Gastroesophageal sphincter (tissue), 4 donors: ENCODE measurements around the gene OBP2B. TPM values are rescaled to one million over a fixed set of nuclear protein-coding genes. Genes with fewer than 3 reads are reported as not detected.

Source experiments
- ATAC-seq: fragments of 150-250 bp; one replicate; pipeline ENCODE4 v1.9.1; 2016; ENCODE audit warnings: mild to moderate bottlenecking, moderate library complexity
- H3K27ac ChIP-seq, 4 donors: fragments of 200-600 bp; sonication (generic) in 3 of 4; 1 replicate in 3 of 4; 2 replicates in 1 of 4; pipeline ENCODE4 v1.5.1; 2016 to 2019
- H3K27me3 ChIP-seq: fragments of 200-600 bp; sonication (generic); one replicate; pipeline ENCODE4 v1.5.1; 2019
- H3K36me3 ChIP-seq, 2 donors: fragments of 200-600 bp; sonication (generic); one replicate each; pipeline ENCODE4 v1.5.1; 2019; ENCODE audit warnings: control low read depth in 1 of 2
- H3K4me1 ChIP-seq, 3 donors: fragments of 200-600 bp; sonication (generic); 1 replicate in 2 of 3; 2 replicates in 1 of 3; pipeline ENCODE4 v1.5.1; 2016 to 2019; ENCODE audit warnings: control low read depth in 2 of 3
- H3K4me3 ChIP-seq, 2 donors: fragments of 200-600 bp; sonication (generic); one replicate each; pipeline ENCODE4 v1.5.1; 2019; ENCODE audit warnings: mild to moderate bottlenecking in 1 of 2, moderate library complexity in 1 of 2
- H3K9me3 ChIP-seq, 3 donors: fragments of 200-600 bp; sonication (generic); one replicate each; pipeline ENCODE4 v1.5.1; 2017 to 2019; ENCODE audit warnings: control low read depth in 2 of 3
- CTCF ChIP-seq, 4 experiments: fragments of 200-600 bp in 2 of 4; fragments of 450-650 bp in 2 of 4; sonication (generic) in 1 of 4; IDR thresholded peaks; one replicate each; pipeline ENCODE4 v1.5.1; 2017 to 2019; ENCODE audit warnings: antibody characterized with exemption in 4 of 4, mild to moderate bottlenecking in 2 of 4, moderate library complexity in 2 of 4
- EP300 ChIP-seq: sonication (generic); formaldehyde crosslinking; IDR thresholded peaks from one replicate; pipeline ENCODE4 v1.6.1; 2017; ENCODE audit warnings: antibody characterized with exemption, mild to moderate bottlenecking
- POLR2A ChIP-seq, 2 donors: fragments of 450-650 bp; IDR thresholded peaks; one replicate each; pipeline ENCODE4 v1.6.1; 2017; ENCODE audit warnings: antibody characterized with exemption in 2 of 2, mild to moderate bottlenecking in 2 of 2, moderate library complexity in 1 of 2
- POLR2AphosphoS5 ChIP-seq: sonication (generic); formaldehyde crosslinking; IDR thresholded peaks from one replicate; pipeline ENCODE4 v1.6.1; 2017; ENCODE audit warnings: antibody characterized with exemption
- WGBS, 2 donors: methylation state at CpG; one replicate each; pipeline ENCODE4 v1.1.5; 2018; ENCODE audit warnings: low coverage in 1 of 2; 5-methylcytosine and 5-hydroxymethylcytosine counted together
- total RNA-seq, 4 donors: library from RNA; depleted of rRNA; stranded (reverse); fragments of >200 nt; gene quantifications; one replicate each; pipeline ENCODE4 v1.1.0, GENCODE V29; 2016

Gene OBP2B
- total RNA-seq, 4 donors from 2014 or later: not detected

- ATAC-seq: no peak
- H3K27ac ChIP-seq: peak overlapping the region in 1 of 4 donors; percentile 60
- H3K9me3 ChIP-seq: peaks cover 0 to 8% (median 0%) of the 10 kb centered on the region in 3 donors
- no peak overlapping the region for H3K4me3 ChIP-seq
- no peaks in the 10 kb centered on the region for H3K36me3 ChIP-seq
- TF ChIP-seq POLR2AphosphoS5: no peak
- TF ChIP-seq POLR2A (IDR thresholded peaks at IDR 0.05): no peak
- no peak for TF ChIP-seq EP300
- TF ChIP-seq CTCF (IDR thresholded peaks at IDR 0.05): no peak
- 80 to 100% methylated on average over 1 of the region's 42 CpGs for WGBS, 2 donors
- peaks cover 19% of the 10 kb centered on the region for H3K27me3 ChIP-seq
- H3K4me1 ChIP-seq: no peaks in the 10 kb centered on the region
Observed at GRCh38 chr9:133255371-133256135, 46.5 kb upstream of the OBP2B start.

GRCh38 chr9:133254471-133254870 lies 45.4 kb upstream of the OBP2B start:
- Histone ChIP-seq H3K27ac (no peak overlapping the region), H3K9me3 (peaks cover 0 to 8% (median 0%) of the 10 kb centered on the region in 3 donors), H3K4me1 (no peaks in the 10 kb centered on the region), H3K27me3 (peaks cover 28% of the 10 kb centered on the region), H3K36me3 (no peaks in the 10 kb centered on the region), H3K4me3 (no peak overlapping the region)
- no peak for ATAC-seq
- WGBS, 2 donors: 83 to 92% methylated on average over 2 to 5 of the region's 5 CpGs
- no peak for TF ChIP-seq EP300
- TF ChIP-seq POLR2AphosphoS5: no peak
- no peak for TF ChIP-seq CTCF (IDR thresholded peaks at IDR 0.05)
- no peak for TF ChIP-seq POLR2A (IDR thresholded peaks at IDR 0.05)

- Histone ChIP-seq H3K4me1 (no peaks in the 10 kb centered on the region), H3K27ac (no peak overlapping the region)
- WGBS, 2 donors: 50 to 78% methylated on average over 1 of the region's 1 CpG
Observed at GRCh38 chr9:133253268-133253667, 44.2 kb upstream of the OBP2B start.

GRCh38 chr9:133252301-133253020 lies 43.4 kb upstream of the OBP2B start:
- WGBS, 2 donors: 8 to 46% methylated on average over 2 to 5 of the region's 16 CpGs
- Histone ChIP-seq H3K27ac (peak overlapping the region in 1 of 4 donors; percentile 26), H3K36me3 (no peaks in the 10 kb centered on the region), H3K27me3 (peaks cover 48% of the 10 kb centered on the region), H3K9me3 (peaks cover 0 to 8% (median 0%) of the 10 kb centered on the region in 3 donors), H3K4me1 (no peaks in the 10 kb centered on the region), H3K4me3 (no peak overlapping the region)
- TF ChIP-seq EP300 (no peak), CTCF (IDR thresholded peaks at IDR 0.05) (no peak), POLR2A (IDR thresholded peaks at IDR 0.05) (no peak), POLR2AphosphoS5 (no peak)
- ATAC-seq: peak; percentile 57

More at GRCh38 chr9:133253268-133253667, 44.2 kb upstream of the OBP2B start:
- Histone ChIP-seq H3K36me3 (no peaks in the 10 kb centered on the region), H3K27me3 (peaks cover 40% of the 10 kb centered on the region), H3K4me3 (no peak overlapping the region), H3K9me3 (peaks cover 0 to 8% (median 0%) of the 10 kb centered on the region in 3 donors)
- no peak for ATAC-seq
- TF ChIP-seq POLR2A (IDR thresholded peaks at IDR 0.05) (no peak), CTCF (IDR thresholded peaks at IDR 0.05) (no peak), POLR2AphosphoS5 (no peak), EP300 (no peak)
